ENCODE data around the gene CCDC78. TPM values are rescaled to one million over a fixed set of nuclear protein-coding genes. Genes with fewer than 3 reads are reported as not detected.

CCDC78 gene
- total RNA-seq, 1 experiment from 2014 or later = 20.2 TPM

DNA sequence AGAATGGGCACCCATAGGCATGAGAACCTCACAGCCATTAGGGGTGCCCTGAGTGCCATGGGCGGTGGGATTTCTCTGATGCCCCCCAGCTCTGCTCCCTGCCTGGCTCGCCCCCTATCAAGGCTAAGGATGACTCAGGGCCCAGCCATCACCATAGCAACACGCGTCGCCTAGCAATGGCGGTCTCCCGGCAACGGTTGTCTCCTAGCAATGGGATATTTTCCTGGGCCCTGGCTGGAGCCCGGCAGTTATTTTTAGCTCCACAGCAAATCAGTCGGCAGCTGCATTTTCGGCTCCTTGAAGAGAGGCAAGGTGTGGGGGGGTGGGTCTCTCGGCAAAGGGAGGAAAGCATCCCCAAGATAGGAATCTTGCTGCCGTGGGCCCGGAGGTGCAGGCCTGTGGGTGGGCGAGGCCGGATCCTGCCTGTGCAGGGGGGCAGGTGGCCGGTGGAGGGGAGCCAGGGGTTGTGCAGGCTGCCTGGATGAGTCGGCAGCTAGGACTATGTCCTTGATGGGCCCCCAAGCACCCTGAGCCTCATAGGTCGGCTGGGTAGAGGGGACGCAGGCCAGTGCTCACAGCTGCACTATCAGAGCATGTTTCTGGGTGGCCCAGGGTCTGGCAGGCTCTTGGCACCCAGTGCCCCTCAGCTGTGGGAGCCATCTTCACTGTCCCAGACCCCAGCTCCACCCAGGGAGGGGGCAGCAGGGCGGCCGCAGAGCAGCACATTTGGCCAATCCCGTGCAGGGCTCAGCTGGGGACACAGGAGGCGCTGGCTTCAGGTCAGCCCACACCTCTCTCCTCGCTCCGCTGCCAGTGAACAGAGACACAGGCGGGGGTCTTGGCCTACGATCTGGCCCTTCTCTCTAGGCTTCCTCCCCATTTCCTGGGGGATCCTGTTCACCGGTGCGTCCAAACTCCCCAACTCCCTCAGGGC lies 16.4 kb downstream of the CCDC78 start (continued):
- no peak for TF ChIP-seq ZNF396 (CRISPR knock-in tag; IDR thresholded peaks at IDR 0.05; ENCODE audit: borderline replicate concordance)
- TF ChIP-seq OVOL2 (CRISPR knock-in tag; IDR thresholded peaks at IDR 0.05; ENCODE audit: borderline replicate concordance) = no peak
- TF ChIP-seq ZNF138 (CRISPR knock-in tag; conservative IDR thresholded peaks at IDR 0.05) = no peak
- TF ChIP-seq SP1 (CRISPR knock-in tag; conservative IDR thresholded peaks at IDR 0.05) = no peak
- no peak for TF ChIP-seq KAT7 (CRISPR knock-in tag; IDR thresholded peaks at IDR 0.05; ENCODE audit: borderline replicate concordance)

DNA sequence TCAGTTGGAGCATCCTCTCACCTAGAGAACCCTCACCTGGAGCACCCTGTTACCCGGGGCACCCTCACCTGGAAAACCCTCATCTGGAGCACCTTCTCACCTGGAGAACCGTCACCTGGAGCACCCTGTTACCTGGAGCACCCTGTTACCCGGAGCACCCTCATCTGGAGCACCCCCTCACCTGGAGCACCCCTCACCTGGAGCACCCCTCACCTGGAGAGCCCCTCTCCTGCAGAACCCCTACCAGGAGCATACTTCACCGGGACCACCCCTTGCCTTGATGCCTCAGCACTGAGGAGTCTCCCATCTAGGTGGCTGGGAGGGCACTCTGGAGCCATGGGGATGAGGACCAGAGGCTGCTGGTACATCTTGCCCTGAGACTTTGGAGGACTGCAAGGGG lies 17.3 kb downstream of the CCDC78 start:
- Mint-ChIP-seq H3K36me3 (no peaks in the 10 kb centered on the region), H3K4me3 (no peak overlapping the region), H3K27me3 (ENCODE audit: low read depth) (peaks cover 63% of the 10 kb centered on the region), H3K4me1 (no peaks in the 10 kb centered on the region; the same call in 1 of the 2 replicates), H3K27ac (no peak overlapping the region), H3K9me3 (no peaks in the 10 kb centered on the region)
- TF ChIP-seq ZNF263 (CRISPR knock-in tag; IDR thresholded peaks at IDR 0.05; ENCODE audit: low read depth) (peak; percentile 63; the same call in 1 of the 2 replicates), OVOL2 (CRISPR knock-in tag; IDR thresholded peaks at IDR 0.05; ENCODE audit: borderline replicate concordance) (no peak)
- DNase-seq (ENCODE audit: low spot score) (no peak), ATAC-seq (no peak)
- ChIA-PET CTCF (interaction anchor here (1.0 to 3.4 kb wide), 8 partner anchors 11 to 79 kb away, joined by 3 to 23 read pairs (median 8); partner anchors contain the start of genes ANTKMT, CHTF18, CIAO3 and RHBDL1), POLR2A (interaction anchor here (0.6 to 1.5 kb wide), 2 partner anchors 11 to 40 kb away, joined by 3 read pairs; no protein-coding TSS in a partner anchor)

DNA sequence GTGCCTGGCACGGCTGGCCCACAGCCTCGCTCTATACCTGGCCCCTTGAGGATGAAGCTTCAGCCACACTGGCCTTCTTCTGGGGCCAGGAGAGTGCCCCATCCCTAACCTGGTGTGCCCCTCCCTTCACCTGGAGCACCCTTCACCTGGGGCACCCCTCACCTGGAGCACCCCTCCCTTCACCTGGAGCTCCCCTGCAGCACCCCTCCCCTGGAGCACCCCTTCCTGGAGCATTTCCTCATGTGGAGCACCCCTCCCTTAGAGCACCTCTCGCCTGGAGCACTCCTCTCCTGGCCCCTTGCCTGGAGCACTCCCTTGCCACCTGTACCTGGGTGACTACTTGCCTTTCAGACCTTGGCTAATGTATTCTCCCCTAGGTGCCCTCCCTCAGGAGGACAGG lies 18.2 kb downstream of the CCDC78 start:
- ChIA-PET POLR2A (no interaction called here), CTCF (interaction anchor here (0.6 to 3.4 kb wide), 7 partner anchors 12 to 80 kb away, joined by 3 to 23 read pairs (median 7); partner anchors contain the start of genes ANTKMT, CHTF18, CIAO3 and RPUSD1)
- ATAC-seq (no peak), DNase-seq (ENCODE audit: low spot score) (no peak)
- Mint-ChIP-seq H3K9me3 (no peaks in the 10 kb centered on the region), H3K27ac (no peak overlapping the region), H3K4me1 (no peaks in the 10 kb centered on the region; the same call in 1 of the 2 replicates), H3K36me3 (no peaks in the 10 kb centered on the region), H3K27me3 (ENCODE audit: low read depth) (peaks cover 67% of the 10 kb centered on the region), H3K4me3 (no peak overlapping the region)
- TF ChIP-seq ZNF263 (CRISPR knock-in tag; IDR thresholded peaks at IDR 0.05; ENCODE audit: low read depth) = peak; percentile 59; the same call in 1 of the 2 replicates
- TF ChIP-seq ZNF671 (CRISPR knock-in tag; IDR thresholded peaks at IDR 0.05) = no peak
- no peak for TF ChIP-seq NR3C1 (CRISPR knock-in tag; conservative IDR thresholded peaks at IDR 0.05; ENCODE audit: low read depth)
- TF ChIP-seq, protein P1, sequence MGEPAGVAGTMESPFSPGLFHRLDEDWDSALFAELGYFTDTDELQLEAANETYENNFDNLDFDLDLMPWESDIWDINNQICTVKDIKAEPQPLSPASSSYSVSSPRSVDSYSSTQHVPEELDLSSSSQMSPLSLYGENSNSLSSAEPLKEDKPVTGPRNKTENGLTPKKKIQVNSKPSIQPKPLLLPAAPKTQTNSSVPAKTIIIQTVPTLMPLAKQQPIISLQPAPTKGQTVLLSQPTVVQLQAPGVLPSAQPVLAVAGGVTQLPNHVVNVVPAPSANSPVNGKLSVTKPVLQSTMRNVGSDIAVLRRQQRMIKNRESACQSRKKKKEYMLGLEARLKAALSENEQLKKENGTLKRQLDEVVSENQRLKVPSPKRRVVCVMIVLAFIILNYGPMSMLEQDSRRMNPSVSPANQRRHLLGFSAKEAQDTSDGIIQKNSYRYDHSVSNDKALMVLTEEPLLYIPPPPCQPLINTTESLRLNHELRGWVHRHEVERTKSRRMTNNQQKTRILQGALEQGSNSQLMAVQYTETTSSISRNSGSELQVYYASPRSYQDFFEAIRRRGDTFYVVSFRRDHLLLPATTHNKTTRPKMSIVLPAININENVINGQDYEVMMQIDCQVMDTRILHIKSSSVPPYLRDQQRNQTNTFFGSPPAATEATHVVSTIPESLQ (CRISPR knock-in tag; IDR thresholded peaks at IDR 0.05) = no peak

DNA sequence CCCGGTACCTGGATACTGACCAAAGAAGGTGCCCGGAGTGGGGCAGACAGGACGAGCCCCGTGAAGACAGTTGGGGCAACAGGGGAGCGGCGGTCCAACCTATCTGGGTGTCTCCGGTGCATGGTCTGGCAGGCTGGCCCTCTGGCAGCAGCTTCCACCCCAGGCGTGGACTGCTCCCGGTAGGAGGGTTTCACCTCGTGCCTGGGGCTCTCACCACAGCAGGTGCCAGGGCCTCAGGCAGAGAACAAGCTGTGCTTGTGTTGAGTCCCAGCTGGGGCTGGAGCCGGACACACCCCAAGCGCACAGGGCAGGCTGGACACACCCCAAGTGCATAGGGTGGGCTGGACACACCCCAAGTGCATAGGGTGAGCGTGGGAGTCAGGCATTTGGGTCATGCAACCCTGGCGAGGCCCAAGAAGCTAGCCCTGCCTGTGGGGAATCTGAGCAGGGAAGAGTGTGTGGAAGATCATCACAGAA lies 19.1 kb downstream of the CCDC78 start:
- TF ChIP-seq FOXK1 (CRISPR knock-in tag; IDR thresholded peaks at IDR 0.05) (no peak), PRRX2 (CRISPR knock-in tag; IDR thresholded peaks at IDR 0.05) (no peak), SOX15 (CRISPR knock-in tag; IDR thresholded peaks at IDR 0.05) (no peak), ZNF219 (CRISPR knock-in tag; IDR thresholded peaks at IDR 0.05; ENCODE audit: borderline replicate concordance) (no peak), GABPB1 (CRISPR knock-in tag; IDR thresholded peaks at IDR 0.05) (no peak), ELF4 (CRISPR knock-in tag; IDR thresholded peaks at IDR 0.05; ENCODE audit: low read depth) (no peak)
- H3K27me3 Mint-ChIP-seq (ENCODE audit: low read depth) = peaks cover 70% of the 10 kb centered on the region
- CTCF ChIA-PET = interaction anchor here (0.6 to 3.4 kb wide), 12 partner anchors 9 to 350 kb away, joined by 3 to 23 read pairs (median 6); partner anchors contain the start of genes ANTKMT, CCDC78, CHTF18 and CIAO3
- no peaks in the 10 kb centered on the region for H3K36me3 Mint-ChIP-seq
- POLR2A ChIA-PET = interaction anchor here (0.5 to 1.1 kb wide), 3 partner anchors 12 to 539 kb away, joined by 3 read pairs; no protein-coding TSS in a partner anchor
- DNase-seq (ENCODE audit: low spot score) (no peak), ATAC-seq (no peak)
- no peaks in the 10 kb centered on the region for H3K4me1 Mint-ChIP-seq
- peak overlapping the region; percentile 72 for H3K4me3 Mint-ChIP-seq
- H3K9me3 Mint-ChIP-seq = no peaks in the 10 kb centered on the region
- no peak overlapping the region for H3K27ac Mint-ChIP-seq

Data from WTC11 (cell line).